Peyer's patch (tissue), 4 donors: ENCODE results near the gene RNF157.

Experiments
- CTCF ChIP-seq, 6 experiments: fragments of 450-650 bp in 4 of 6; fragments of 200-600 bp in 2 of 6; sonication (generic) in 1 of 6; IDR thresholded peaks; one replicate each; pipeline ENCODE4 v1.5.1; 2017 to 2019; ENCODE audit warnings: antibody characterized with exemption in 6 of 6, mild to moderate bottlenecking in 3 of 6, moderate library complexity in 1 of 6
- POLR2A ChIP-seq, 2 donors: fragments of 450-650 bp; IDR thresholded peaks; one replicate each; pipeline ENCODE4 v1.5.1; 2017; ENCODE audit warnings: antibody characterized with exemption in 2 of 2, mild to moderate bottlenecking in 2 of 2, moderate library complexity in 2 of 2

DNA sequence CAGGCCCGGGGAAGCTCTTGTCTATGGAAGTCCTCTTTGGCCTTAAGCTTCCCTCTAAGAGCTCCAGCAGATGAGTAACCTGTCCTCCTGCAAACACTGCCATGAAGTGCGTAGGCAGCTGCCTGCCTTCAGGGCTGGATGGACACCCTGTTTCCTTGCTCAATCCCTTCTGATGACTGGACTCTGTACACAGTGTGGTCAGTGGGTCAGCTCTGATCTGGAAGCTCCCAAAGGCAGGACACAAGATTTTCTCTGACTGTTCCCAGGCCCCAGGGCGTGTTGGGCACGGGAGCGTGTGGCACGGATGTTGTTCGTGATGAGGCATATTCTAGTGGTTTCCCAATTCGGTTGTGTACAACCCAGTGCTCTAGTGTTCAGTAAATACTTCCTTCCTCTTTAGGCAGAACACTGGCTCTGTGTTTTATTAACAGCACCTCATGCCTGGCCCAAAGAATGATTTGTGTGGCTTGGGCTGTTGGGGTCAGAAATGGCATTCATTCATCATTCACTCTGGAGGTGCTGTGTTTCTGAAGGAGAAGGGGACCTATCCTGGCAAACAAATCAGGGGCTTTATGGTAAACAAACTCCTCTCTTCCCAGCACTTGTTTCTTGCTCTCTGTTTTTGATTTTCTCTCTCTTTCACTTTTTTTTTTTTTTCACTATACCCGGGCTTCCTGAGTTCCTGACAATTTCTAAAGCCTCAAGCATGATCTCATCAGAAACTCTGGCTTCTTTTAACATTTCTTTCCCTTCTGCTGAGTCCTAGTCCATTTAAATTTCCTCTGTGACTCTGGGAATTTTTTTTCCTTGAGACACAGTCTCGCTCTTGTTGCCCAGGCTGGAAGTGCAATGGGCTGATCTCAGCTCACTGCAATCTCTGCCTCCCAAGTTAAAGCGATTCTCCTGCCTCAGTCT lies 12.0 kb upstream of the RNF157 start:
- TF ChIP-seq CTCF (IDR thresholded peaks at IDR 0.05) (no peak), POLR2A (IDR thresholded peaks at IDR 0.05) (peak in 1 of 2 donors; percentile 39)
